Astrocyte (in vitro differentiated cells and primary cell): ENCODE data around the gene TSEN2.

ENCODE experiments used
- EZH2 ChIP-seq: IDR thresholded peaks from 2 replicates; pipeline ENCODE4 v1.6.1; 2012; ENCODE audit warnings: mild to moderate bottlenecking, low read length, inconsistent platforms; ENCODE audit not compliant: insufficient read depth
- TF ChIP-seq, protein P1 (sequence below): IDR thresholded peaks from 2 replicates; pipeline ENCODE4 v1.5.1; 2011; ENCODE audit warnings: low read depth, mild to moderate bottlenecking, inconsistent platforms, low read length, moderate library complexity; ENCODE audit not compliant: insufficient read depth

DNA sequence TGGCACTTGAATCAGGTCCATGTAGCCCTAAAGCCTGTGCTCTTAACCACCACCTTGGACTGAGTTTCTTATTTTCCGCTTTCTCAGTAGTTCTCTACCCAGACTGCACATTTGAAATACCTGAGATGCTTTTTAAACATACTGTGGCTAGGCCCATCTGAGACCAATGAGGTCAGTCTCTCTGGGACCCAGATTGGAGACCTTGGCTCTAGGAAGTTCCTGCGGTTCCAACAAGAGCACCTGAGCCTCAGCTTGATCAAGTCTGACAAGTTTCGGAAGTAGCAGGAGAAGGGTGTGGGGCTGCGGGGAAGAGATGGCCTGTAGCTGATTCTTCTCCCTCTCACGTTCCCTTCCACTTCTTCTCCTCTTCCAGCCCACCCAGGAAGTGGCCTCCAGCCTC, 11.5 kb upstream of the TSEN2 start:
- TF ChIP-seq, protein P1, sequence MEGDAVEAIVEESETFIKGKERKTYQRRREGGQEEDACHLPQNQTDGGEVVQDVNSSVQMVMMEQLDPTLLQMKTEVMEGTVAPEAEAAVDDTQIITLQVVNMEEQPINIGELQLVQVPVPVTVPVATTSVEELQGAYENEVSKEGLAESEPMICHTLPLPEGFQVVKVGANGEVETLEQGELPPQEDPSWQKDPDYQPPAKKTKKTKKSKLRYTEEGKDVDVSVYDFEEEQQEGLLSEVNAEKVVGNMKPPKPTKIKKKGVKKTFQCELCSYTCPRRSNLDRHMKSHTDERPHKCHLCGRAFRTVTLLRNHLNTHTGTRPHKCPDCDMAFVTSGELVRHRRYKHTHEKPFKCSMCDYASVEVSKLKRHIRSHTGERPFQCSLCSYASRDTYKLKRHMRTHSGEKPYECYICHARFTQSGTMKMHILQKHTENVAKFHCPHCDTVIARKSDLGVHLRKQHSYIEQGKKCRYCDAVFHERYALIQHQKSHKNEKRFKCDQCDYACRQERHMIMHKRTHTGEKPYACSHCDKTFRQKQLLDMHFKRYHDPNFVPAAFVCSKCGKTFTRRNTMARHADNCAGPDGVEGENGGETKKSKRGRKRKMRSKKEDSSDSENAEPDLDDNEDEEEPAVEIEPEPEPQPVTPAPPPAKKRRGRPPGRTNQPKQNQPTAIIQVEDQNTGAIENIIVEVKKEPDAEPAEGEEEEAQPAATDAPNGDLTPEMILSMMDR: no peak
- no peak for TF ChIP-seq EZH2
